Activated CD8-positive, alpha-beta memory T cell treated with anti-CD3 and anti-CD28 coated beads for 36 hours (primary cell): ENCODE results near the gene MFSD6L. TPM values are rescaled to one million over a fixed set of nuclear protein-coding genes. Genes with fewer than 3 reads are reported as not detected.
"Not testable (repeated sequence)": the region's sequence is repeated elsewhere in the genome, so short reads cannot be mapped to it uniquely, and the experiment has no call there.

Experiments used
- CTCF ChIA-PET: fragments of 350-600 bp; sonication (Branson Sonifier 250); formaldehyde crosslinking; loops from one replicate; lab custom pipeline; 2021; ENCODE audit warnings: antibody characterized with exemption; lab: Charles Lee
- POLR2A ChIA-PET: fragments of 350-600 bp; sonication (Branson Sonifier 250); formaldehyde crosslinking; loops from one replicate; lab custom pipeline; 2021; ENCODE audit warnings: antibody characterized with exemption; lab: Charles Lee
- total RNA-seq, 2 experiments: library from RNA; stranded (reverse); gene quantifications; one replicate each; pipeline ENCODE4 v1.2.3, GENCODE V29; 2021

The MFSD6L gene
- total RNA-seq, 2 experiments from 2014 or later: not detected

DNA sequence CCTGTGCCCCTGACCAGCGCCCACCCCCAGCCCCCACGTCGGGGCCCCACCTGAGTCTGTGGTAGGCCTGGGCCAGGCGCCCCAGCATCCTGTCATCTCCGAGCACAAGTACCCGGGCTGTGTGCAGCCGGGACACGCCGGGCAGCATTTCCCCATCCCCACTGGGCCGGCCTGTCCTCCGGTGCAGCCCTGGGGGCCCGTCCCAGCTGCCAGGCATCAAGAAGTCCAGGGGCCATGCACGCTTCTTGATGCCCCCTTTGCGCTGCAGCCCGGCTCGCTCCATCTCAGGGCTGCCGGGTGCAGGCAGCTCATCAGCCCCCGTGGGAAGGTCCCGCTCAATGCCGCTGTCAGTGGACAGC lies 29.3 kb upstream of the MFSD6L start:
- POLR2A ChIA-PET: no interaction called here
- CTCF ChIA-PET: no interaction called here

DNA sequence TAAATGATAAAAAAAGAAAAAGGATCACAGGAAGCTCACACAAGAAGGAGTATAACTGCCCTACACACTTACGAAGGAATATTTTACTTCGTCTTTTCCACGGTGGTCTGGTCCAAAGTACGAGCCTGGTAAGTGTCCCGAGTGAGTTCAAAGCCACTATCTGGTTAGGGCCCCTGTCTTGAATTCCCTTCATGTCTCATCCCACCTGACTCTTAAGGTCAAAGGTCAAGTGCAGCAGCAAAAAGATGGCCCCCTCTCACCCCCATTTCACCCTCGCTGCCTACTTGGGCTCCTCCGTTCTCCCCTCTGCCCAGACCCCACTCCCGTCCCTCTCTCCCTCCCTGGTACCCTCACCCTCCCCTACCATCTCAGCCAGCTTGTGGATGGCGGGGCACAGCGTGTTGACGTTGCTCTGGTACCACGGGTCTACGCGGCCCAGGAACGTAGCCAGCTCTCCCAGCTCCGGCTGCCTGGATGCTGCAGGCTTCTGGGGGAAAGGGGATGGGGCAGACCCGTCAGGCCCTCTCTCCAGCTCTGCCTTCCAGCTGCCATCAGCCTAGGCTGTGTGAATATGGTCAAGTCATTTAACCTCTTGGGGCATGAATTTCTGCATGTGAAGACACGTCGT lies 27.8 kb upstream of the MFSD6L start:
- ChIA-PET CTCF (no interaction called here), POLR2A (interaction anchor here (0.6 kb wide), 1 partner anchor 31 kb away, joined by 5 read pairs; no protein-coding TSS in a partner anchor)

DNA sequence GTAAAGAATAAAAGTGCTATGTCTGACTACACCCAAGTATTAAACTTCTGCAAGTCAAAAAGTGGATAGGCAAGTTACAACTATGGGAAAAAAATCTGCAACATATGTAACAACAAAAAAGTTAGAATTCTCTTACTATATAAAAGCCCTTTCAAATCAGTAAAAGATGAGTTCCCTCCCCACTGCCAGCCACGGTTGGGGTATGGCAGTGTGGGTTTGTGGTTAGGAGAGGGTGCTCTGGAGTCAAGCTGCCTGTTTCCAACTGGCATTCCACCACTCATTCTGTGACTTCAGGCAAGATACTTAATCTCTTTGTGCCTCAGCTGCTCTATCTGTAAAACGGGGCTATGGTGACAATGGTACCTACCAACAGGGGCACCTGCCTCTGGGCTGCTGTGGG lies 26.6 kb upstream of the MFSD6L start:
- ChIA-PET POLR2A (no interaction called here), CTCF (no interaction called here)

DNA sequence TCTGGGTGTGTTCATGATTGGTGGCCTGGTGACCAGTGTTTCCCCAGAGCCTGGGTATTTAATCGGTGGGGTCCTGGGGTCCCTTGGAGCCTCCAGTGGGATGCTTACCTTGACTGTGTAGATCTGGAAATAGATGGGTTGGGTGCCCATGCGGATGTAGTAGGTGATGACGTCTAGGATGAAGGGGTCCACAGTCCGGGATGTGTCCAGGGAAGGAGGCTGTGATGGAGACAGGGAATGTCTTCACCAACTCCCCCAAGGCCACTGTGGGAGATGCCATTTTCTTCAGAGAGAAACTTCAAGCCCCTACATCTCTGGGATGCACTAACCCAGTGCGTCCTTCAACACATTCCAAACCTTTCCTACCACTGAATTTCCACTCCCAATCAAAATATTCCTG lies 24.1 kb upstream of the MFSD6L start:
- POLR2A ChIA-PET: no interaction called here
- CTCF ChIA-PET: no interaction called here

DNA sequence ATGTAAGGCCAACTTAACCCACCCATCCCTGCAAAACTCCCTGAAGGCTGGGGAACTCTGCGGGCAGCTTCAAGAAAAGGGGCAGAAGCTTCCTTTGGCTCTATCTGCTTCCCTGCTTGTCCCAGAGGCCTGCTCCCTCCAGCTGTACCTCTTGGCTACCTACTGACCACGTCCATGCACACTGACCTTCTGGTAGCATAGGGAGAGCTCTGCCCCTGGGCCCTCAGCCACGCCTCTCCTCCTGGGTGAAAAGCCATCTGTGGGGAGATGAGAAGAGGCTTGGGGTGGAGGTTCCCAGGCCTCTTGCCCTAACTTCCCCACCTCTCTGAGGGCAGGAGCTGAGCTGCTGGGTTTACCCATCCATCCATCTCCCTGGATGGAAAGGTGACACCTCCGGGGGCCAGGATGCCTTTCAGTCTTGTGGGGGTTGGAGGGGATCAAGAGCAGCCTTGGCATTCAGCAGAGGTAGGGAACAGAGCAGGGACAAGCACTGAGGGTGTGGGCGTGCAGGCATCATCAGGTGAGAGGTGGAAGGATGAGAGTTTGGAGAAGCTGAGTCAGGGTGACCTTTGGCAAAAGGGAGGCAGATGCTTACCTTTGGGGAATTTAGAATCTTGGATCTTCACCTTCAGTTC lies 23.4 kb upstream of the MFSD6L start:
- ChIA-PET CTCF (interaction anchor here (1.0 kb wide), 1 partner anchor 176 kb away, joined by 3 read pairs; no protein-coding TSS in a partner anchor), POLR2A (no interaction called here)

DNA sequence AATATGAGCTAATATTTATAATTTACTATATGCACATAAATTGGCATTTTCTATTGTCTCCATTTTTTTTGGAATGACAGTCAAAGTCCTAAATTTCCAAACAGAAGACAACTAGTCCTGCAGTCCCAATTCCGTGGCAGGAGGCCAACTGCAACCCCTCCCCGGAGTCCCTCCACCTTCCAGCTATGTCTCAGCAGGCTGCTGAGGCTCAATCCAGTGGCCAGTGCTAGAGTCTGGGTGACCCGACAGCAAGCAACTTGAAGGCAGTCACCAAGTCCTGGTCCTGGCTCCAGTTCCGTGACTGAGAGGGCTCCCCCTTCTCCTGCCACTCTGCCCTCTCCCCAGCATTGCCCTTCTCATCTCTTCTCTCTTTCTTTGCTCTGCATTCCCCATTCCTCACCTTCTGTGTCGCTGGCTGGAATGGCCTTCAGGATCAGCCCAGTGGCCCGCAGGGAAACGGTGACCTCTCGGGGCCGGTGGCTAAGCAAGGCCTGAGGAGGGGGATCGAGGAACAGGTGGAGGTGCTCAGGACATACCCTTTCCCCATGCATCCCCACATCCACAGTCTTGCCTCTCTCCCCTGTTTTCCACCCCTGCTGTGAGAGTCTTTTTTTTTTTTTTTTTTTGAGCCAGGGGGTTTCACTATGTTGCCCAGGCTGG lies 22.4 kb upstream of the MFSD6L start:
- POLR2A ChIA-PET: no interaction called here
- CTCF ChIA-PET: no interaction called here

DNA sequence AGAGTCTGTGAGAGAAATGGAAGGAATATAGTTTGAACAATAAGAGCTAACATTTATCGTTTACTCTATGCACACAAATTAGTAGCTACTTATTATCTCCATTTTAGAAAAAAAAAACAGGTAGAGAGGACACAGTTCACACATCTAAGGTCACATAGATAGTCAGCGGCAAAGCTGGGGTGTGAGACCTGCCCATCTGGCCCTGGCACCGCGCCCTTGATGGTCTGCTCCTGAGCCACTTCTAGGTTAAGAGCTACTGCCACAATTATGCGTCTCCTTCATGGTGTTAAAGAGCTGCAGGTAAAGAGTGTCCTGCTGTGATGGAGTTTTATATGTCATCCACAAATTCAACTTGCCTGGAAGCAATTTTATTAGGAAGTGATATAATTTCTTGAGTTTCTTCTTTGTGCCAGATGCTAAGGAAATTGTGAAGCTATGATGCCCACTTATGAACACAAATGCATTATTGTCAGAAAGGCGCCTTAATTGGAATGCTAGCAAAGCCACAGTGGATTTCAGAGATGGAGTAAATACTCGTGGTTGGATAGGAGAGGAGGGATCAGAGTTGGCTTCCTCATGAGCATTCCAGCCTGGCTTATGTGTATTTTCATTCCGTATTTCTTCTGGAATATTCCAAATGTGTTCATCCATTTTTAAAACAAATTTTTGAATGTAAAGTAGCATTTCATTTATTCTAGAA lies 21.3 kb upstream of the MFSD6L start:
- ChIA-PET POLR2A (no interaction called here), CTCF (no interaction called here)

DNA sequence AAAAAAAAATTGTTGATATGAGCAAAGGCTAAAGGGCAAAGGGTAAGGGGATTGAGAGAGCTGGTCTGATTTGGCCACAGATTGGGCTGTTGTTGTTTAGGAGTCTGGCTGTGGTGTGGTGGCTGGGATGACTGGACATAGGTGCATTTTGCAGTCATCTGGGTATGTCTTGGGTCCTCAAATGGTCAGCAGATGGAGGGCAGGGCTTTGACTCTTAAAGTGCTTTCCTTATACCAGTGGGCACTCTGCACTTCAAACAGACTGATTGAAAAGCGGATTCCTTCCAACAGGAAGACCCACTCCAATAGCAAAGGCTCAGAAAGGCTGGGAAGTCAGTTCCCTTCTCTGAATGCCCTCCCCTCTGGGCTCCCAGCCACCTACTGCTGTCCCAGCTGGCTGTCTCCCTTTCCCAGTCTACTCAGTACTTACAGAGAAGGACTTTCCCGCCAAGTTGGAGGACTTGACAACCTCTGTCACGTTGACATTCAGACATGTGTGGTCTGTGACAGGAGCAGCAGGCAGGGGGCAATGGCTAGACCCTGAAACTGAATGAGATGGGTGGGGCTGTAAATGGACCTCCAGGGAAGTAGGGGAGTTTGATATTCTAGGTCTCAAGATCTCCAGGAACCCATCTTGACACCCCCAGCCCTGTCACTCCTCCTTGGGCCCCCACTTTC lies 19.6 kb upstream of the MFSD6L start:
- POLR2A ChIA-PET: no interaction called here
- CTCF ChIA-PET: no interaction called here

DNA sequence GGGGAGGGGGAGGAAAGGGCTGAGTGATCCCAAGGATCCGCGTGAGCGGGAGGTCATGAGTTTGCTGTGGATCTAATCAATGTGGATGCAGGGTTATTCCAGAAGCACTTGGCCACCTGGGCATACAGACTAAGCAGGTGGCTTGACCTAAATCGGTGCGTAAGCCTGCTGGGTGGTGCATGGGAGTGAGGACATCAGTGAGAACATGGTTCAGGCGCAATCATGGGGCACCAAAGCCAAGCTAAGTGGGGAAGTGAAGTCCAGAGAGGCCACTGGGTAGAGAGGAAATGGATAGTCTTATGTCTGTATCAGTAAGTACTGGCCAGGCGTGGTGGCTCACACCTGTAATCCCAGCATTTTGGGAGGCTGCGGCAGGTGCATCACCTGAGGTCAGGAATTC lies 18.9 kb upstream of the MFSD6L start:
- CTCF ChIA-PET: no interaction called here
- POLR2A ChIA-PET: no interaction called here

DNA sequence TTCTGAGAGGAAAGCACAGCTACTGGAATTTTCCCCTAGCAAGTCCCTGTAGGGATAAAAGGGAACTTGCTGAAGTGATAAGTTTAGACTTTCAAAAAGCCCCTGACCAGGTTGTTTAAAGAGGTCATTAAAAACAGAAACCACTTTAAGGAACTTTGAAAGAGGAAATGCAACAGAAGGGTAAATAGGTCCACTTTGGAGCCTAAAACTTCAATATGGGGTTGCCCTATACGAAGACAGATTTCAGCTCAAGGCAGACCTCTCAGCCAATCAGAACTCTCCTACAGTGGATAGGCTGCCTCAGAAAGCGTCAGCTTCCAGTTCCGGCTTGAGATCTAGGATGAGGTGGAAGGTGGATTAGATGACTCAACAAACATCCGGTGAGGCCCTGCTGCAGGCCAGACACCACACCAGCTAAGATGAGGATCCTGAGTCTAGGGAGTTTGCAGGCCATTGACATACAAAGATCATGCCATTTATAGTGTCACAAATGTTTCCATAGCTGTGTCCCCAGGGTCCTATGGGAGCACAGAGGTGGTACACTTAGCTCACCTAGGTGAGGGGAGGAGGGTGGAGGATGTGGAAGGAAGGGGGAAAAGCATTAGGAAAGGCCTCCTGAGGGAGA lies 7.9 kb upstream of the MFSD6L start:
- ChIA-PET CTCF (interaction anchor here (0.9 to 1.1 kb wide), 3 partner anchors 21 to 26 kb away, joined by 3 read pairs; no protein-coding TSS in a partner anchor), POLR2A (no interaction called here)

DNA sequence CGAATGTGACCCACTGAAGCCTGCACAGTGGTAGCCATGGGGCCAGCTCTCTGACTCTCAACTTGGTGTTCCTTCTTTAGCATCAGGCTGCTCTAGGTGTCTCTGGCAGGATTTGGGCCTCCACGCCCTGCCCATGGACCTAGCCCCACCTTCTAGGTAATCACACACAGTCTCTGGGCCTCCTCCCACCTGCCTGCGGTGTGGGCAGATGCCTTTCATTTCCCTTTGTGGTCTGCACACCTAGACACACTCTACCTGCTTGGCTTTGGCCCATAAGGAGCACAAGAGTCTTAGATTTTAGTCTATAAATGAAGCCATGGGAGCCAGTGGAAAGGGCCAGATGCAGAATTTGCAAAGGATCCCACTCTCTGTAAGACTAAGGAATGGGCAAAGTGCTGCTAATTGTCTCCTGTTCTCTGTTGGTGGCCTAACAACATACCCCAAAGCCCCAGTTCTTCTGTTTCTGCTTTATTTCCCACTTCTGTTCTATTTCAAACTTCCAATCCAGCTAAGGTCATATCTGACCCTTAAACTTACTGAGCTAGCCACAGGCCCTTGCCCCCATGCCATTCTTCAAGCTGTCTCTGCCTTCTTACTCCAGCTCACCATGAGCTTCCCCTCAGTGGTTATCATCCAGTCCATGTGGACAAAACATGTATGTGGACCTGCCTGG lies 7.2 kb upstream of the MFSD6L start:
- ChIA-PET POLR2A (no interaction called here), CTCF (interaction anchor here (0.9 to 1.1 kb wide), 2 partner anchors 21 to 27 kb away, joined by 3 read pairs; no protein-coding TSS in a partner anchor)

DNA sequence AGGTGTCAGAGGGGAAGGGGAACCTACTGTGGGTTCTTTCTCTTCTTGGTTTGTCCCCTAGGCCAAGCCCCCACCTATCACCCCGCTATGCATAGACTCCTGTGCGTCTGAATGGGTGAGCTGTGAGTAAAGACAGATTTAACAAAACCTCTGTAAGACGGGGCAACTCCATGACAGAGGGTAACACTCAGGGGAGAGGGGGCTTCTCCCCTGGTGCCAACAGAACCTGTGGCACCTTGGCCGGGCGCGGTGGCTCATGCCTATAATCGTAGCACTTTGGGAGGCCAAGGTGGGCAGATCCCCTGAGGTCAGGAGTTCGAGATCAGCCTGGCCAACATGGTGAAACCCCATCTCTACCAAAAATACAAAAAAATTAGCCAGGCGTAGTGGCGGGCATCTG lies 6.2 kb upstream of the MFSD6L start:
- CTCF ChIA-PET: interaction anchor here (0.6 kb wide), 1 partner anchor 747 kb away, joined by 3 read pairs; no protein-coding TSS in a partner anchor
- POLR2A ChIA-PET: not testable (repeated sequence)

DNA sequence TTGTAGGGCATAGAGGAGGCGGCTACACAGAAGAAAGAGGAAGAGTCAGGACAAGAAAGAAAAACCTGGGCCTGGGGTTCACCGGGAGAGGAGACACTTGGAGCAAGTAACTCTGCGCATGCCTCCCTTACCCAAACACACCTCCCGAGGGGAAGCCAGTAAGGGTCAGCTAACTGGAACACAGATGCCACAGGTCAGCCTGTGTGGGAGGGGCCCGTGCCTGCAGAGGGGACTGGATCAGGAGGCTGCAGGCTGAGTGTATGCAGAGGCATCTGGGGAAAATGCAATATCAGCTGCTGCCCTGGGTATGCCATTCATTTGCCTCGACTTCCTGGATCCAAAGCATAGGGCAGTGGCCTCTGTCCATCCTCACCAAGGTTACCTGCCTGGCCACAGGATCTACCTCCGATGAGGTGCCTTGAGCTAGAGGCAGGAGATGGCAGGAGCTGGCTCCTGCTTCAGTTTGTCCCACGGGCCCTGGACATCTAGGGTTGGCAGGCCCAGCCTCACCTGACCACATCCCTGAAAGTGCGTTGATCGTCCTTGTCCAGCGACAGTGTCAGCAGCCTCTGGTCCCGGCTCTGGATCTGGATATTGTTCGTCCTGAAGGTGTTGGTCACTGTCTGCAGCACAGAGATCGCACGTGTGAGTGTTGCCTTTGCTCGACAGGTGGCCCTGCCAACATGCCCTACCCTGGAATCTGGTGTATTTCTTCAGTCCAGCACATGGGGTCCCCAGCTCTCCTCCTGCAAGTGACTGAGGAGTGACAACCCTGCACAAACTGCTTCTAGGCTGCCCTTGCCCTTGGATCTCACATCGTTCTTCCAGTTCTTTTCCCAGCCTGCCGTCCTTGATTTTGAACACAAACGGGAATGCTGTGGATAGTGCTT lies 4.6 kb upstream of the MFSD6L start:
- ChIA-PET CTCF (interaction anchor here (1.4 kb wide), 1 partner anchor 18 kb away, joined by 3 read pairs; no protein-coding TSS in a partner anchor), POLR2A (no interaction called here)

DNA sequence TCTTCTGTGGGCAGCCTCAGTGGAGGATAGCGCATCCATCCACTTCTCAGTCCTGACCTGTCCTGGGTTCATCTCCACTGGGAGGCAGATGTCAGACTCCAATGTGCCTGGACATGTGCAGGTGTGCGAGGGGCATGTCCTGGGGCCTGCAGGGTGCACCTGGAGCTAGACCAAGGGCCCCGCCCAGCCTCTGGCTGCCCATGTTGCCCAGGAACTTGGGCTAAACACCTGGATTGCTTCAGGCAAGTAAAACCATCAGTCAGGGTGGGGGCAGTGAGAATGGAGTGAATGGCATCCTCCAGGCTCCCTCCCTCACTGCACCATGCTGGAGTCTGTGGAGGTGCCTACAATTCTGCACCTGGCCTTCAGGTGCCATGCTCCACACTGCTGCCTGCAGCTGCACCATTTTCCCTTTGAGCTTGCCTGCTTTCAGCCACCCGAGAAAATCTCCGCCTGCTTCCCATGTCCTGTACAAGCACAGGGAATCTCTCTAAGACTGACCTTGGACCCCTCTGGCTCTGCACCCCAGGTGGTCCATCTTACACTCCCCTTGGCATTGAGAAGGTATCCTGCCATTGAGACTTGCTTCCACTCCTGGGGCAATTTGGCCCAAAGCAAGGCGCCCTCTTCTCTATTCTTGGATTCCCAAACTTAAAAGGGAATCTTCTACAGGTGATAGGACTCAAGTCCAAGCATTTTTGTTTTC lies 2.1 kb upstream of the MFSD6L start:
- POLR2A ChIA-PET: no interaction called here
- CTCF ChIA-PET: no interaction called here

DNA sequence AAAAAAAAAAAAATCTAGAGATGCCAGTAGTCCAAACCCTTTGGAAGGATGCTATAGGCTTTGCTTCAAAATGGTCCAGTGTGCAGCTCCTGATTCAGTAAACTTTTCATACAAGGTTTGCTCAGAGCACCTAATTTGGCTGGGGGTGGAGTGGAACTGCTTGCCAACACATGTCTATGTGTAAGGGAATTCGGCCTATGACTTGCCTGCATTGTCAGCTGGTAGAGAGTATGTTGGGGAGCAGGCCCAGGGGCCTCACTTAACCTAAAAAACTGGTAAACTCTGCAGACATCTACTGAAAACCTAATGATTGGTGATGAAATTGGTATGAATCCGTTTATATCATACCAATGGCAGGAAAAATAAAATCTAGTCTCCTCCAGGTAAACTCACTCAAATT lies 1.5 kb upstream of the MFSD6L start:
- ChIA-PET CTCF (no interaction called here), POLR2A (no interaction called here)

DNA sequence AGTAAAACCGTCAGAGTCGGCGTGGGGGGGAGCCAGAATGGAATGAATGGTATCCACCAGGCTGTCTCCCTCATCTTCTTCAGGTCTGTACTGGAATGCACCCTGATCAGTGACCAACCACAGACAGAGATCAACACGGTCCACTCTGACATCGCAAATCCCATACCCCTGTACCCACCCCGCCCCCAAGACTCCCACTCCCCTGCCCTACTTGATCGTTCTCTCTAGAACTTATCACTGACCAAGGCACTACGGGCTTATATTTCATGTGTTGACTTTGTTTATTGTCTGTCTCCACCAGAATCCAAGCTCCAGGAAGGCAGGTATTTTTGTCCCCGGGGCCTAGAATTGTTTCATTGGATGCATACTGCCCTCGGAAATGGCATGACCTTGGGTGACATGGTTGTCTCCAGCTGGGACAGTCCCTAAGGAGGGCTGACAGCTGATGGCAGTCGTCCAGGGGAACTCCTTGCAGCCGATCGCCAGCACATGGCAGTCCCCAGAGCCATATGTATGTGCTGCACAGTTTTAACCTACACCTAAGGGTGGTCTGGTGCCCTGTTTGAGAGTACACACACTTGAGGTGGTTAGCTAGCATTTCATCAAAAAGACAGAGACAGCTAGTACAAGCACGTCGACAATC lies 526 bp upstream of the MFSD6L start:
- ChIA-PET POLR2A (no interaction called here), CTCF (interaction anchor here (0.7 kb wide), 1 partner anchor 119 kb away, joined by 3 read pairs; no protein-coding TSS in a partner anchor)
